Sigmoid colon (tissue), 7 donors: ENCODE measurements around the gene ERGIC1. TPM values are rescaled to one million over a fixed set of nuclear protein-coding genes. Genes with fewer than 3 reads are reported as not detected.

ENCODE experiments used
- DNase-seq: peaks from one replicate; pipeline ENCODE4 v3.0.0-alpha.2; 2019
- H3K27ac ChIP-seq, 4 donors: fragments of 200-600 bp; sonication (generic); one replicate each; pipeline ENCODE4 v1.5.1; 2016 to 2019; ENCODE audit warnings: mild to moderate bottlenecking in 1 of 4
- H3K27me3 ChIP-seq, 3 donors: fragments of 200-600 bp; sonication (generic); one replicate each; pipeline ENCODE4 v1.5.1; 2019; ENCODE audit warnings: mild to moderate bottlenecking in 1 of 3
- H3K36me3 ChIP-seq, 4 donors: fragments of 200-600 bp; sonication (generic); one replicate each; pipeline ENCODE4 v1.5.1; 2016 to 2019
- H3K4me1 ChIP-seq, 4 donors: fragments of 200-600 bp; sonication (generic); one replicate each; pipeline ENCODE4 v1.5.1; 2017 to 2019
- H3K4me3 ChIP-seq, 4 donors: fragments of 200-600 bp; sonication (generic); one replicate each; pipeline ENCODE4 v1.5.1; 2017 to 2019; ENCODE audit warnings: mild to moderate bottlenecking in 2 of 4, moderate library complexity in 1 of 4
- H3K9me3 ChIP-seq, 4 donors: fragments of 200-600 bp in 3 of 4; sonication (generic) in 3 of 4; one replicate each; pipeline versions ENCODE4 v1.5.1 to v1.6.1; 2013 to 2019
- CTCF ChIP-seq, 4 experiments: fragments of 450-650 bp in 3 of 4; fragments of 200-600 bp in 1 of 4; IDR thresholded peaks; one replicate each; pipeline ENCODE4 v1.5.1; 2016 to 2019; ENCODE audit warnings: antibody characterized with exemption in 4 of 4, mild to moderate bottlenecking in 3 of 4, moderate library complexity in 2 of 4
- EP300 ChIP-seq, 4 donors: sonication (generic); formaldehyde crosslinking; IDR thresholded peaks; one replicate each; pipeline ENCODE4 v1.6.1; 2017; ENCODE audit warnings: antibody characterized with exemption in 4 of 4
- POLR2A ChIP-seq, 2 donors: fragments of 450-650 bp; IDR thresholded peaks; one replicate each; pipeline ENCODE4 v1.6.1; 2016; ENCODE audit warnings: antibody characterized with exemption in 2 of 2, mild to moderate bottlenecking in 2 of 2, moderate library complexity in 2 of 2
- POLR2AphosphoS5 ChIP-seq, 4 donors: sonication (generic); formaldehyde crosslinking; IDR thresholded peaks; one replicate each; pipeline ENCODE4 v1.6.1; 2017; ENCODE audit warnings: antibody characterized with exemption in 4 of 4
- WGBS, 2 donors: extraction: QIAGEN DNeasy Blood & Tissue Kit; methylation state at CpG; one replicate each; pipeline ENCODE4 v1.1.7; 2013; 5-methylcytosine and 5-hydroxymethylcytosine counted together
- intact Hi-C: fragments of 100-400 bp; cut with DNase I; formaldehyde crosslinking; loops from one replicate; pipeline ENCODE4 v1.15.1; 2023
- polyA plus RNA-seq, 3 donors: library from polyadenylated mRNA; stranded (reverse); fragments of 200-250 nt; gene quantifications; one replicate each; pipeline ENCODE4 v1.2.3, GENCODE V29; 2013
- total RNA-seq, 4 donors: library from RNA; depleted of rRNA; stranded (reverse); fragments of >200 nt; gene quantifications; one replicate each; pipeline ENCODE4 v1.1.0, GENCODE V29; 2016
- donor health status: healthy with polysubstance abuse.
- donor health status: Bipolar disorder and iron deficiency.
- donor health status: healthy.

The ERGIC1 gene
- total and polyA plus RNA-seq, 7 donors = 80.6 to 160 (median 117) TPM

- WGBS, 2 donors = 87 to 91% methylated on average over 5 of the region's 5 CpGs
- Histone ChIP-seq H3K36me3 (no peaks in the 10 kb centered on the region), H3K4me1 (peaks cover 0 to 77% (median 61%) of the 10 kb centered on the region in 4 donors), H3K4me3 (no peak overlapping the region), H3K27me3 (no peaks in the 10 kb centered on the region), H3K9me3 (no peaks in the 10 kb centered on the region), H3K27ac (peak overlapping the region; percentile 55 to 95 (median 78))
- no peak for TF ChIP-seq EP300 (IDR thresholded peaks at IDR 0.05)
- TF ChIP-seq POLR2A (IDR thresholded peaks at IDR 0.05) = no peak
- TF ChIP-seq CTCF (IDR thresholded peaks at IDR 0.05) = no peak
- no peak for TF ChIP-seq POLR2AphosphoS5 (IDR thresholded peaks at IDR 0.05)
- intact Hi-C loops = no loop called here
- no peak for DNase-seq
Observed at GRCh38 chr5:172854971-172855370, 20.9 kb downstream of the ERGIC1 start.

- intact Hi-C loops = no loop called here
- no peaks in the 10 kb centered on the region for H3K36me3 ChIP-seq
- 82 to 86% methylated on average over 18 of the region's 18 CpGs for WGBS, 2 donors
- peaks cover 0 to 80% (median 69%) of the 10 kb centered on the region in 4 donors for H3K4me1 ChIP-seq
- H3K9me3 ChIP-seq = no peaks in the 10 kb centered on the region
- peak; percentile 85 for DNase-seq
- no peak overlapping the region for H3K4me3 ChIP-seq
- peak overlapping the region; percentile 55 to 95 (median 78) for H3K27ac ChIP-seq
- H3K27me3 ChIP-seq = no peaks in the 10 kb centered on the region
- no peak for TF ChIP-seq CTCF (IDR thresholded peaks at IDR 0.05)
- peak in 2 of 4 donors; percentile 4 to 24 for TF ChIP-seq POLR2AphosphoS5 (IDR thresholded peaks at IDR 0.05)
- TF ChIP-seq EP300 (IDR thresholded peaks at IDR 0.05) = no peak
- no peak for TF ChIP-seq POLR2A (IDR thresholded peaks at IDR 0.05)
Observed at GRCh38 chr5:172855597-172856292, 21.7 kb downstream of the ERGIC1 start.

GRCh38 chr5:172856336-172856735, 22.3 kb downstream of the ERGIC1 start:
- Histone ChIP-seq H3K4me1 (peaks cover 0 to 86% (median 75%) of the 10 kb centered on the region in 4 donors), H3K36me3 (no peaks in the 10 kb centered on the region), H3K9me3 (no peaks in the 10 kb centered on the region), H3K27ac (peak overlapping the region; percentile 55 to 95 (median 78)), H3K4me3 (no peak overlapping the region), H3K27me3 (no peaks in the 10 kb centered on the region)
- TF ChIP-seq EP300 (IDR thresholded peaks at IDR 0.05) = no peak
- no peak for TF ChIP-seq CTCF (IDR thresholded peaks at IDR 0.05)
- no peak for TF ChIP-seq POLR2AphosphoS5 (IDR thresholded peaks at IDR 0.05)
- no peak for TF ChIP-seq POLR2A (IDR thresholded peaks at IDR 0.05)
- intact Hi-C loops = no loop called here
- no peak for DNase-seq
- 98 to 99% methylated on average over 4 of the region's 4 CpGs for WGBS, 2 donors

- H3K4me3 ChIP-seq = no peak overlapping the region
- intact Hi-C loops = no loop called here
- H3K36me3 ChIP-seq = peaks cover 0 to 4% (median 0%) of the 10 kb centered on the region in 4 donors
- H3K27me3 ChIP-seq = no peaks in the 10 kb centered on the region
- 88 to 93% methylated on average over 7 of the region's 7 CpGs for WGBS, 2 donors
- H3K27ac ChIP-seq = peak overlapping the region; percentile 81 to 95 (median 90)
- peaks cover 0 to 86% (median 82%) of the 10 kb centered on the region in 4 donors for H3K4me1 ChIP-seq
- DNase-seq = no peak
- TF ChIP-seq POLR2AphosphoS5 (IDR thresholded peaks at IDR 0.05) (no peak), POLR2A (IDR thresholded peaks at IDR 0.05) (no peak), EP300 (IDR thresholded peaks at IDR 0.05) (no peak), CTCF (IDR thresholded peaks at IDR 0.05) (no peak)
- H3K9me3 ChIP-seq = no peaks in the 10 kb centered on the region
Observed at GRCh38 chr5:172857982-172858381, 23.9 kb downstream of the ERGIC1 start.
